Calu3 (cell line): Measurements from ENCODE around the gene LMF1. TPM values are rescaled to one million over a fixed set of nuclear protein-coding genes. Genes with fewer than 3 reads are reported as not detected.

Source experiments
- BruUV-seq: library from RNA; stranded (reverse); fragments of 400-500 nt; replicated peaks from 2 replicates; lab custom pipeline; 2021; lab: Mats Ljungman, UMichigan
- CTCF ChIA-PET: fragments of 300-600 bp; sonication (Branson Sonifier 250); formaldehyde crosslinking; loops from one replicate; lab custom pipeline; 2022; ENCODE audit warnings: antibody characterized with exemption; lab: Charles Lee
- DNase-seq: peaks from one replicate; pipeline ENCODE4 v3.0.0; 2022
- H3K27ac Mint-ChIP-seq: one replicate; pipeline ENCODE4 v1.8.0; 2022; ENCODE audit warnings: mixed read lengths; ENCODE audit not compliant: unreplicated experiment
- H3K27me3 Mint-ChIP-seq: one replicate; pipeline ENCODE4 v1.8.0; 2022; ENCODE audit warnings: mixed read lengths; ENCODE audit not compliant: unreplicated experiment
- H3K36me3 Mint-ChIP-seq: one replicate; pipeline ENCODE4 v1.8.0; 2022; ENCODE audit warnings: mild to moderate bottlenecking, moderate library complexity, mixed read lengths; ENCODE audit not compliant: insufficient read depth, unreplicated experiment
- H3K4me1 Mint-ChIP-seq: one replicate; pipeline ENCODE4 v1.8.0; 2022; ENCODE audit warnings: mild to moderate bottlenecking, low read depth, mixed read lengths; ENCODE audit not compliant: unreplicated experiment
- H3K4me3 Mint-ChIP-seq: one replicate; pipeline ENCODE4 v1.8.0; 2022; ENCODE audit warnings: mild to moderate bottlenecking, low read depth, moderate library complexity, mixed read lengths; ENCODE audit not compliant: unreplicated experiment
- H3K9me3 Mint-ChIP-seq: one replicate; pipeline ENCODE4 v1.8.0; 2022; ENCODE audit warnings: low read depth, mixed read lengths; ENCODE audit not compliant: unreplicated experiment
- CTCF ChIP-seq: fragments of 200-600 bp; IDR thresholded peaks from one replicate; pipeline ENCODE4 v1.8.0; 2022; ENCODE audit warnings: antibody characterized with exemption; ENCODE audit not compliant: unreplicated experiment
- intact Hi-C: fragments of 100-400 bp; cut with micrococcal nuclease; formaldehyde crosslinking; loops from one replicate; pipeline ENCODE4 v1.10.0; 2022; ENCODE audit not compliant: unreplicated experiment
- total RNA-seq: library from RNA; stranded (reverse); gene quantifications from 2 replicates; pipeline ENCODE4 v1.2.3, GENCODE V29; 2022

LMF1 gene
- total RNA-seq, 1 experiment from 2014 or later, result 31.9 TPM

GRCh38 chr16:934178-934577 is 36.6 kb downstream of the LMF1 start:
- no peak overlapping the region for H3K4me3 Mint-ChIP-seq
- no TSS peak for BruUV-seq

GRCh38 chr16:933581-933980 is 37.2 kb downstream of the LMF1 start:
- no peak for DNase-seq
- TF ChIP-seq CTCF, result no peak
- Mint-ChIP-seq H3K4me1 (no peaks in the 10 kb centered on the region), H3K4me3 (no peak overlapping the region), H3K9me3 (no peaks in the 10 kb centered on the region), H3K27me3 (no peaks in the 10 kb centered on the region), H3K36me3 (peaks cover 4% of the 10 kb centered on the region), H3K27ac (no peak overlapping the region)
- CTCF ChIA-PET, result interaction anchor here (0.6 kb wide), 1 partner anchor 258 kb away, joined by 4 read pairs; the partner anchor contains the start of gene RHBDL1
- intact Hi-C loops, result no loop called here
- BruUV-seq, result no TSS peak

More at GRCh38 chr16:934178-934577, 36.6 kb downstream of the LMF1 start:
- CTCF ChIA-PET, result interaction anchor here (0.6 kb wide), 1 partner anchor 258 kb away, joined by 4 read pairs; the partner anchor contains the start of gene RHBDL1
- TF ChIP-seq CTCF, result no peak
- intact Hi-C loops, result no loop called here
- H3K9me3 Mint-ChIP-seq, result no peaks in the 10 kb centered on the region
- no peak overlapping the region for H3K27ac Mint-ChIP-seq
- DNase-seq, result no peak
- no peaks in the 10 kb centered on the region for H3K27me3 Mint-ChIP-seq
- peaks cover 5% of the 10 kb centered on the region for H3K36me3 Mint-ChIP-seq
- H3K4me1 Mint-ChIP-seq, result no peaks in the 10 kb centered on the region

- H3K4me1 Mint-ChIP-seq, result no peaks in the 10 kb centered on the region
- H3K27me3 Mint-ChIP-seq, result no peaks in the 10 kb centered on the region
Measured at GRCh38 chr16:932831-933330, 37.9 kb downstream of the LMF1 start.

GRCh38 chr16:931626-932500 is 38.9 kb downstream of the LMF1 start:
- intact Hi-C loops, result no loop called here
- no peak overlapping the region for H3K4me3 Mint-ChIP-seq
- H3K4me1 Mint-ChIP-seq, result no peaks in the 10 kb centered on the region
- H3K27ac Mint-ChIP-seq, result no peak overlapping the region
- BruUV-seq, result no TSS peak
- H3K27me3 Mint-ChIP-seq, result no peaks in the 10 kb centered on the region
- no peak for DNase-seq
- no peak for TF ChIP-seq CTCF
- no peaks in the 10 kb centered on the region for H3K9me3 Mint-ChIP-seq
- CTCF ChIA-PET, result no interaction called here
- no peaks in the 10 kb centered on the region for H3K36me3 Mint-ChIP-seq

More at GRCh38 chr16:932831-933330, 37.9 kb downstream of the LMF1 start:
- no peak overlapping the region for H3K4me3 Mint-ChIP-seq
- H3K9me3 Mint-ChIP-seq, result no peaks in the 10 kb centered on the region
- no peak for TF ChIP-seq CTCF
- intact Hi-C loops, result no loop called here
- H3K27ac Mint-ChIP-seq, result no peak overlapping the region
- no peak for DNase-seq
- CTCF ChIA-PET, result no interaction called here
- no TSS peak for BruUV-seq
- H3K36me3 Mint-ChIP-seq, result no peaks in the 10 kb centered on the region
